Femur (tissue), 1 donor: ENCODE results near the gene NINJ2.
A peak's percentile ranks its signal among the peaks of the same experiment; 100 is the strongest.

ENCODE experiments used
- DNase-seq: peaks from one replicate; pipeline ENCODE4 v3.0.0-alpha.2; 2017

The NINJ2 gene

GRCh38 chr12:546265-546919, 116.9 kb downstream of the NINJ2 start:
- DNase-seq, result no peak

GRCh38 chr12:545835-546234, 117.4 kb downstream of the NINJ2 start:
- no peak for DNase-seq

- no peak for DNase-seq
Measured at GRCh38 chr12:544941-545635, 118.2 kb downstream of the NINJ2 start.

GRCh38 chr12:544142-544541, 119.1 kb downstream of the NINJ2 start:
- no peak for DNase-seq

- no peak for DNase-seq
Measured at GRCh38 chr12:543114-543451, 120.2 kb downstream of the NINJ2 start.

GRCh38 chr12:542395-543113, 120.7 kb downstream of the NINJ2 start:
- DNase-seq, result peak; percentile 60

GRCh38 chr12:541676-542324, 121.4 kb downstream of the NINJ2 start:
- no peak for DNase-seq

GRCh38 chr12:539540-540310, 123.5 kb downstream of the NINJ2 start:
- DNase-seq, result no peak

- peak; percentile 72 for DNase-seq
Measured at GRCh38 chr12:538731-539539, 124.3 kb downstream of the NINJ2 start.

- DNase-seq, result no peak
Measured at GRCh38 chr12:537772-538171, 125.5 kb downstream of the NINJ2 start.

GRCh38 chr12:536751-537245, 126.4 kb downstream of the NINJ2 start:
- no peak for DNase-seq

- DNase-seq, result no peak
Measured at GRCh38 chr12:535396-535795, 127.8 kb downstream of the NINJ2 start.

GRCh38 chr12:534216-534615, 129.0 kb downstream of the NINJ2 start:
- no peak for DNase-seq

- no peak for DNase-seq
Measured at GRCh38 chr12:533718-534117, 129.5 kb downstream of the NINJ2 start.

GRCh38 chr12:532908-533565, 130.2 kb downstream of the NINJ2 start:
- DNase-seq, result no peak

GRCh38 chr12:531951-532585, 131.2 kb downstream of the NINJ2 start:
- no peak for DNase-seq

- no peak for DNase-seq
Measured at GRCh38 chr12:530821-531220, 132.4 kb downstream of the NINJ2 start.

- no peak for DNase-seq
Measured at GRCh38 chr12:530308-530707, 132.9 kb downstream of the NINJ2 start.

GRCh38 chr12:527729-528128, 135.5 kb downstream of the NINJ2 start:
- no peak for DNase-seq

- DNase-seq, result no peak
Measured at GRCh38 chr12:527241-527640, 136.0 kb downstream of the NINJ2 start.

GRCh38 chr12:526089-526488, 137.2 kb downstream of the NINJ2 start:
- no peak for DNase-seq
